ENCODE measurements around the gene TMEM208.

The TMEM208 gene

GRCh38 chr16:67226295-67226803 is 581 bp upstream of the TMEM208 start:
- no peaks in the 10 kb centered on the region for H3K9me3 ChIP-seq (ENCODE audit: low read depth, low read length)
- DNase-seq (ENCODE audit: low read depth, low spot score) = no peak
- H3K27ac ChIP-seq = no peak overlapping the region
- H3K4me3 ChIP-seq = peak overlapping the region; percentile 88
- peak overlapping the region; percentile 53 for H3K9ac ChIP-seq (ENCODE audit: insufficient read length)
- no peak for TF ChIP-seq FOXP2 (optimal IDR thresholded peaks at IDR 0.05; ENCODE audit: control extremely low read depth, extremely low read length, insufficient read depth)
- TF ChIP-seq POLR2AphosphoS5 (IDR thresholded peaks at IDR 0.05; ENCODE audit: borderline replicate concordance, low read depth, low read length) = no peak
- no peak for TF ChIP-seq EZH2 (IDR thresholded peaks at IDR 0.05)
- H3K36me3 ChIP-seq (ENCODE audit: insufficient read depth, low read length) = no peaks in the 10 kb centered on the region; the same call in 1 of the 2 replicates

DNA sequence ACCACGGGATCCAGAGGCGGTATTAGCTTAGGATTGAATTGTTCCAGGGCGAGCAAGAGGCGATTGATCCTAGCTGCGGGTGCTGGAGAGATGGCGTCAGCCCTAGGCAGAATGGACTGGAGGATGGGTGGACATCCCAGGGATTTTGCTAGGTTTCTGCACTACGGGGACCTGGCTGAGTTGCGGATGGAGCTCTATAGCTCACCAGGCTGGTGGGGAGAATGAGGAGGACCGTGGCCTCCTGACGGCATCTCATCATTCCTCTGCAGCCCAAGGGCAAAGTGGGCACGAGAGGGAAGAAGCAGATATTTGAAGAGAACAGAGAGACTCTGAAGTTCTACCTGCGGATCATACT is 614 bp downstream of the TMEM208 start:
- Histone ChIP-seq H3K36me3 (ENCODE audit: insufficient read depth, low read length) (no peaks in the 10 kb centered on the region; the same call in 1 of the 2 replicates), H3K9ac (ENCODE audit: insufficient read length) (peak overlapping the region; percentile 85), H3K4me3 (peak overlapping the region; percentile 88), H3K27ac (no peak overlapping the region), H3K9me3 (ENCODE audit: low read depth, low read length) (no peaks in the 10 kb centered on the region)
- TF ChIP-seq POLR2AphosphoS5 (IDR thresholded peaks at IDR 0.05; ENCODE audit: borderline replicate concordance, low read depth, low read length) (no peak), EZH2 (IDR thresholded peaks at IDR 0.05) (no peak), FOXP2 (optimal IDR thresholded peaks at IDR 0.05; ENCODE audit: control extremely low read depth, extremely low read length, insufficient read depth) (no peak)
- DNase-seq (ENCODE audit: low read depth, low spot score) = no peak

GRCh38 chr16:67228034-67228785 is 1.3 kb downstream of the TMEM208 start:
- Histone ChIP-seq H3K9ac (ENCODE audit: insufficient read length) (no peak overlapping the region), H3K36me3 (ENCODE audit: insufficient read depth, low read length) (no peaks in the 10 kb centered on the region; the same call in 1 of the 2 replicates), H3K9me3 (ENCODE audit: low read depth, low read length) (no peaks in the 10 kb centered on the region), H3K4me3 (peak overlapping the region; percentile 88), H3K27ac (no peak overlapping the region)
- DNase-seq (ENCODE audit: low read depth, low spot score) = no peak
- TF ChIP-seq FOXP2 (optimal IDR thresholded peaks at IDR 0.05; ENCODE audit: control extremely low read depth, extremely low read length, insufficient read depth) = no peak
- no peak for TF ChIP-seq EZH2 (IDR thresholded peaks at IDR 0.05)
- no peak for TF ChIP-seq POLR2AphosphoS5 (IDR thresholded peaks at IDR 0.05; ENCODE audit: borderline replicate concordance, low read depth, low read length)

DNA sequence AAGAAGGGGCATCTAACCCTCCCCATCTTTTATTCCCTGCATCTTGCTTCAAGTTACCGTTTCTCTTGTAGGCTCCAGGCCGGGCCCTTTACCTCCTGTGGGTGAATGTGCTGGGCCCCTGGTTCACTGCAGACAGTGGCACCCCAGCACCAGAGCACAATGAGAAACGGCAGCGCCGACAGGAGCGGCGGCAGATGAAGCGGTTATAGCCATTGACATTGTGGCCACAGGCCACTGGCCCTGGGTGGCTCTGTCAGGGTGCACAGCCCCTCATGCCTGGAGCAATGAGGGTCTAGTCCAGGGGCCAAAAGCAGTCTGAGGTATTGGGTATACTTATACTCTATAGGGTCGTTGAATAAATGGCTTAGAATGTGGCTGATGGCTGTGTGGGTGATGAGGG is 2.0 kb downstream of the TMEM208 start:
- no peak for DNase-seq (ENCODE audit: low read depth, low spot score)
- H3K9me3 ChIP-seq (ENCODE audit: low read depth, low read length) = no peaks in the 10 kb centered on the region
- H3K4me3 ChIP-seq = no peak overlapping the region
- TF ChIP-seq EZH2 (IDR thresholded peaks at IDR 0.05) (no peak), FOXP2 (optimal IDR thresholded peaks at IDR 0.05; ENCODE audit: control extremely low read depth, extremely low read length, insufficient read depth) (no peak), POLR2AphosphoS5 (IDR thresholded peaks at IDR 0.05; ENCODE audit: borderline replicate concordance, low read depth, low read length) (no peak)
- H3K27ac ChIP-seq = no peak overlapping the region
- H3K9ac ChIP-seq (ENCODE audit: insufficient read length) = no peak overlapping the region
- no peaks in the 10 kb centered on the region; the same call in 1 of the 2 replicates for H3K36me3 ChIP-seq (ENCODE audit: insufficient read depth, low read length)

- Histone ChIP-seq H3K27ac (no peak overlapping the region), H3K9ac (ENCODE audit: insufficient read length) (no peak overlapping the region), H3K36me3 (ENCODE audit: insufficient read depth, low read length) (no peaks in the 10 kb centered on the region; the same call in 1 of the 2 replicates), H3K4me3 (no peak overlapping the region), H3K9me3 (ENCODE audit: low read depth, low read length) (no peaks in the 10 kb centered on the region)
- DNase-seq (ENCODE audit: low read depth, low spot score) = no peak
- TF ChIP-seq FOXP2 (optimal IDR thresholded peaks at IDR 0.05; ENCODE audit: control extremely low read depth, extremely low read length, insufficient read depth) (no peak), POLR2AphosphoS5 (IDR thresholded peaks at IDR 0.05; ENCODE audit: borderline replicate concordance, low read depth, low read length) (no peak), EZH2 (IDR thresholded peaks at IDR 0.05) (no peak)
Measured at GRCh38 chr16:67229906-67230808, 3.2 kb downstream of the TMEM208 start.

DNA sequence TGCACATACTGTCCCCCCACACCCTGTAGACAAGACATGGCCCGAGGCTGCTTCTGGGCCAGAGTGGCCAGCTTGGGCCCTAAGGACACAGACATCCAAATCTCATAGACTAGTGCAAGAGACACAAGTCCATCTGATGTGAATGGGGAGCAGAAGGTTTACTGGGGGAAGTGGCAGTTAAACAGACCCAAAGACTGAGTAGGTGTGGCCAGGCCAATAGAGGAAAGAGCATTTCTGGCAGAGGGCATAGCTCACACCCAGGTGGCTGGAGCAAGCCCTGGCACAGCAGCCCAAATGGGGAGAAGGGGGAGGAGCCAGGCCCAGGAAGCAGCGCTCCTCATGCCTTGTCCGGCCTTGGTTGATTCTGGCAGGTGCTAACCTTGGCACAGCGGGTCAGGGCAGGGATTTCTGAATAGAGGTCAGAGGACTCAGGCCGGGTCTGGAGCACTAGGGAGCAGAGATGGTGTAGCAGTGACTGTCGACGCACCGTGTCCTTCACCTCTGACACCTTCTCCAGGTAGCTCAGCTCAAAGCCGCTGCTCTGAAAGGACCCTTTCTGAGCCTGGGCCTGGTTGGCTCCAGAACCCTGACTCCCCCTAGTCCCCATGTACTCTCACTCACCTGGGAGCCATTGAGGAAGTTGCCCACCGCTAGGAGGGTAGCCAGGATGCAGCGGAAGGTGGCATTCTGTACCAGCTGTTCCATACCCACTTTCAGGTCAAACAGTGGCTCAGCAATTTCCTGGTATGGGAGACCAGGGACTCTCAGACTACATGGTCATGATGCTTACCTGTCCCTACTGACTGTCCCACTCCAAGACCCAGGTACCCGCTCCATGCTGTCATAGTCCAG is 4.1 kb downstream of the TMEM208 start:
- DNase-seq (ENCODE audit: low read depth, low spot score) = no peak
- no peak overlapping the region for H3K27ac ChIP-seq
- no peaks in the 10 kb centered on the region; the same call in 1 of the 2 replicates for H3K36me3 ChIP-seq (ENCODE audit: insufficient read depth, low read length)
- H3K9me3 ChIP-seq (ENCODE audit: low read depth, low read length) = no peaks in the 10 kb centered on the region
- TF ChIP-seq POLR2AphosphoS5 (IDR thresholded peaks at IDR 0.05; ENCODE audit: borderline replicate concordance, low read depth, low read length) (no peak), FOXP2 (optimal IDR thresholded peaks at IDR 0.05; ENCODE audit: control extremely low read depth, extremely low read length, insufficient read depth) (no peak), EZH2 (IDR thresholded peaks at IDR 0.05) (no peak)
- no peak overlapping the region for H3K9ac ChIP-seq (ENCODE audit: insufficient read length)
- H3K4me3 ChIP-seq = no peak overlapping the region

DNA sequence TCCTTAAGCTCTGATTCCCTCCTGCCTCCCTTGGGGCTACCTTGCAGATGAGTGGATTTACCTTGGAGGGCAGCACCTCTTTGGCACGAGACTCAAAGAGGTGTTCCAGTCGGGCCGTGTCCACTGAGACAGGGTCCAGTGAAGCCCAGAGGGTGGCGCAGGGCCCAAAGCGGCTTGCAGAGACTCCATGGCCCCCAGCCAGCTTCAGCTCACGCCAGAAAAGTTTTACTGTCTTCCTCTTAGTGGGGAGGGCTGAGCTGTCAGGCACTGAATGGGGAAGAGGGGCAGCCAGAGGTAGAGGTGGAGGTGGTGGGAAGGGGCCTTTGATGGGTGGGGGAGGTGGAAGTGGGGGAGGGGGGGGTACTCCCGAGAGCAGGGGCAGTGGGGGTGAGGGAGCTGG is 6.7 kb downstream of the TMEM208 start:
- Histone ChIP-seq H3K9me3 (ENCODE audit: low read depth, low read length) (no peaks in the 10 kb centered on the region), H3K27ac (no peak overlapping the region), H3K4me3 (no peak overlapping the region), H3K36me3 (ENCODE audit: insufficient read depth, low read length) (no peaks in the 10 kb centered on the region; the same call in 1 of the 2 replicates), H3K9ac (ENCODE audit: insufficient read length) (no peak overlapping the region)
- no peak for DNase-seq (ENCODE audit: low read depth, low spot score)
- no peak for TF ChIP-seq FOXP2 (optimal IDR thresholded peaks at IDR 0.05; ENCODE audit: control extremely low read depth, extremely low read length, insufficient read depth)
